Left kidney (tissue), 2 donors: ENCODE measurements around the gene SLC66A3. TPM values are rescaled to one million over a fixed set of nuclear protein-coding genes. Genes with fewer than 3 reads are reported as not detected.

Experiments used
- DNase-seq: peaks from one replicate; pipeline ENCODE4 v3.0.0-alpha.2; 2013
- polyA plus RNA-seq: library from polyadenylated mRNA; unstranded; fragments of 120-200 nt; gene quantifications from one replicate; pipeline ENCODE4 v1.2.1, GENCODE V29; 2013; ENCODE audit not compliant: insufficient read length

SLC66A3 gene
- polyA plus RNA-seq, 1 donor = 23.3 TPM

GRCh38 chr2:11133238-11133935, 21.9 kb upstream of the SLC66A3 start:
- DNase-seq = no peak

GRCh38 chr2:11133936-11134320, 21.3 kb upstream of the SLC66A3 start:
- DNase-seq = no peak

- no peak for DNase-seq
Measured at GRCh38 chr2:11134349-11134748, 20.9 kb upstream of the SLC66A3 start.

- DNase-seq = no peak
Measured at GRCh38 chr2:11140492-11140891, 14.8 kb upstream of the SLC66A3 start.

- no peak for DNase-seq
Measured at GRCh38 chr2:11141319-11141718, 13.9 kb upstream of the SLC66A3 start.

- no peak for DNase-seq
Measured at GRCh38 chr2:11142330-11142729, 12.9 kb upstream of the SLC66A3 start.

GRCh38 chr2:11142987-11143386, 12.3 kb upstream of the SLC66A3 start:
- no peak for DNase-seq

GRCh38 chr2:11144077-11144737, 11.1 kb upstream of the SLC66A3 start:
- DNase-seq = no peak

GRCh38 chr2:11144738-11145079, 10.6 kb upstream of the SLC66A3 start:
- DNase-seq = no peak

GRCh38 chr2:11145350-11145749, 9.9 kb upstream of the SLC66A3 start:
- no peak for DNase-seq

- DNase-seq = no peak
Measured at GRCh38 chr2:11146076-11146475, 9.2 kb upstream of the SLC66A3 start.

GRCh38 chr2:11147263-11147662, 8.0 kb upstream of the SLC66A3 start:
- DNase-seq = no peak

GRCh38 chr2:11152591-11152990, 2.7 kb upstream of the SLC66A3 start:
- DNase-seq = no peak

GRCh38 chr2:11154016-11154922, 998 bp upstream of the SLC66A3 start:
- DNase-seq = no peak

- DNase-seq = peak; percentile 93
Measured at GRCh38 chr2:11154923-11155380, 315 bp upstream of the SLC66A3 start.

GRCh38 chr2:11156396-11157075, 1.3 kb downstream of the SLC66A3 start:
- no peak for DNase-seq

- no peak for DNase-seq
Measured at GRCh38 chr2:11157296-11157695, 2.0 kb downstream of the SLC66A3 start.

GRCh38 chr2:11157731-11158130, 2.5 kb downstream of the SLC66A3 start:
- DNase-seq = no peak

- no peak for DNase-seq
Measured at GRCh38 chr2:11158916-11159573, 3.8 kb downstream of the SLC66A3 start.

- no peak for DNase-seq
Measured at GRCh38 chr2:11159574-11160170, 4.4 kb downstream of the SLC66A3 start.

- no peak for DNase-seq
Measured at GRCh38 chr2:11160256-11160655, 5.0 kb downstream of the SLC66A3 start.
